Skin of body (tissue), 2 donors: Measurements from ENCODE around the gene SUV39H1. TPM values are rescaled to one million over a fixed set of nuclear protein-coding genes. Genes with fewer than 3 reads are reported as not detected.
"Not testable (repeated sequence)": the region's sequence is repeated elsewhere in the genome, so short reads cannot be mapped to it uniquely, and the experiment has no call there.

Source experiments
- DNase-seq: peaks from one replicate; lab custom pipeline; 2025; lab: John Stamatoyannopoulos, UW
- total RNA-seq: library from RNA; depleted of rRNA; stranded (reverse); fragments of >200 nt; gene quantifications from one replicate; pipeline ENCODE4 v1.2.3, GENCODE V29; 2014

SUV39H1 gene
- total RNA-seq, 1 donor from 2014 or later: 2.2 TPM

GRCh38 chrX:48685416-48685815 is 11.1 kb upstream of the SUV39H1 start:
- no peak for DNase-seq

DNA sequence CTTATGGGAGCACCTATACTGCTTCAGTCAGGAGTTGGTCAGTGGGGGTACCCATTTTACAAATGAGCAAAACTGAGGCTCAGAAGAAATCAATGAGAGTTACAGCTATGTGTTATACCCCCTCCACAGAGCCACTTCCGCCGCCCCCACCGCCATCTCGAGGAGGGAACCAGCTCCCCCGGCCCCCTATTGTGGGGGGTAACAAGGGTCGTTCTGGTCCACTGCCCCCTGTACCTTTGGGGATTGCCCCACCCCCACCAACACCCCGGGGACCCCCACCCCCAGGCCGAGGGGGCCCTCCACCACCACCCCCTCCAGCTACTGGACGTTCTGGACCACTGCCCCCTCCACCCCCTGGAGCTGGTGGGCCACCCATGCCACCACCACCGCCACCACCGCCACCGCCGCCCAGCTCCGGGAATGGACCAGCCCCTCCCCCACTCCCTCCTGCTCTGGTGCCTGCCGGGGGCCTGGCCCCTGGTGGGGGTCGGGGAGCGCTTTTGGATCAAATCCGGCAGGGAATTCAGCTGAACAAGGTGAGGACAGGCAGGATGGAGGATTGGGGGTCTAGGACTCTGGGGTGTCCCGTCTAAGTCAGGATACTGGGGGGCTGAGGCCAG is 7.9 kb upstream of the SUV39H1 start:
- no peak for DNase-seq

GRCh38 chrX:48689208-48689920 is 7.2 kb upstream of the SUV39H1 start:
- DNase-seq: no peak

DNA sequence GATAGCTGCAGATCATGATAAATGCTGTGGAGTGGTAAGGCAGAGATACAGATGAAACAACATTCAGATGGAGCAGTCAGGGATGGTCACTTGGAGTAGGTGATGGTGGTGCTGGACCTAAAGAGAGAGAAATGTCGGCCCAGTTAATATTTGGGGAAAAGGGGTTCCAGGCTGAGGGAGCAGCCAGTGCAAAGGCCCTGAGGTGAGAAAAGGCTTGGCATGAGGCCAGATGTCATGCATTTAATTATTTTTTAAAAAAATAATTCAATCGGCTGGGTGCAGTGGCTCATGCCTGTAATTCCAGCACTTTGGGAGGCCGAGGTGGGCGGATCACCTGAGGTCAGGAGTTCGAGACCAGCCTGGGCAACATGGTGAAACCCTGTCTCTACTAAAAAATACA is 4.8 kb upstream of the SUV39H1 start:
- DNase-seq: not testable (repeated sequence)

DNA sequence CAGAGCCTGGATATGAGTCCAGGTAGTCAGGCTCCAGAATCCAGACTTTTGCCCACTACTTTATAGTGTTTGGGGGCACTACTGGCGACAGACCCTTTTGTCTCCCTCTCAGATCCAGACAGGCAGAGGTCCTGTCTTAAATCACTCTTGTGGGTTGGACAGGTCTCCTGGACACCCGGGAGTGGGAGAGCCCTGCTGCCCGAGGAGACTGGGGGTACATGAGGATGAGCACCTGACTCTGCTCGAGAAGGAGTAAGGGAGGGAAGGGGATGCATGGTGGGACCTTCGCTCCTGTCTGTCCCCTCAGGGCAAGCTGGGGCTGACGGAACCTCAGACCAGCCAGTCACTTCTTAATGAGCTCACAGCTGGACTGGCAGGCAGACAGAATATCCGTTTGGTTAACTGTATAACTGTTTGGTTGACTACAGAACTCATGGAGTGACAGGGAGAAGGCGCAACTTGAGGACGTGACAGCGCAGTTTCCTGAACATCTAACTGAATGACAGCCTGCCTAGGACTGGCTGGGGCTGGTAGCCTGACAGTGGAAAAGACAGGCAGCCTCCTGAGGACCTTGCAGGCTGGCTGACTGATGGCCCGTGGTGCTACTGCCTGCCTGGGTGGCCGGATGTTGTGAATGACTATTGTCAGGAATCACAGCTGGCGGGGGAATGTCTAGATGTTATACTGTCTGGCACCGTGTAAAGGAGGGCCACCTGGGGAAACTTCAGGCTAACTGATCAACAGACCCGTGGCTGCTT is 1.6 kb upstream of the SUV39H1 start:
- no peak for DNase-seq

- DNase-seq: no peak
Observed at GRCh38 chrX:48695534-48695896, 1.0 kb upstream of the SUV39H1 start.

DNA sequence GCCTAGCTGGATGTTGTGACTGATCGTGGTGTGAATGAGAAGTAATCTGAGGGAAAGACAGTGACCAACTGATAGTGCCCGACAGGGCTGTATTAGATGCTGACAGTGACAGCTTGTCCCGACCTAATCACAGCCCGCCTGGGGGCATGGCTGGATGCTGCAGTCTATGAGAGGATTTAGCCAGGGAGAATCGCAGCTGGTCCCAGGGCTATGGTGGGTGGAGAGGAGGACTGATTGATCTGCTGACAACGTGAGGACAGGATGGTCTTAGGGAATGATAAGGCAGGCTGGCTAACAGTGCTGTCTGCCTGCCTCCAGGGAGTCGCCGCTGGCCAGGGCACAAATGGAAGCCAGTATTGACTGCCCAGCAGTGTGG is 621 bp upstream of the SUV39H1 start:
- DNase-seq: no peak

- no peak for DNase-seq
Observed at GRCh38 chrX:48696909-48697727, 584 bp downstream of the SUV39H1 start.

DNA sequence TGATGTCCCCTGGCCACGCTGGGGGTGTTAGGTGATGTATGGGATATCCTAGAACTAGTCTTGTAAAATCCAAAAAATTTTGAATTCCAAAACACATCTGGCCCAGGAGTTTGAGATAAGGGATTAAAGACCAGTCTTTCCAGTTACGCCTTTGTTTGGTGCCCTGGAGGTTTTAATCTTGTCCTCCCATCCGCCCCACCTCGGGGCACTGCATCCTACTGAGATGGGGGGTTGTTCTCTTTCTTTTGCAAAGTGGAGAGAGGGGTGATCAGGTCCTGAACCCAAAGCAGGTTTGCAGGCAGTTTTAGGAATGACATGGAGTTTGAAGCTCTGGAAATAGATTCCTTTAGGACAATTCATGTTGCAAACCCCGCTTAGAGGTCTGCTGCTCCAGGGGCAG is 1.8 kb downstream of the SUV39H1 start:
- no peak for DNase-seq

DNA sequence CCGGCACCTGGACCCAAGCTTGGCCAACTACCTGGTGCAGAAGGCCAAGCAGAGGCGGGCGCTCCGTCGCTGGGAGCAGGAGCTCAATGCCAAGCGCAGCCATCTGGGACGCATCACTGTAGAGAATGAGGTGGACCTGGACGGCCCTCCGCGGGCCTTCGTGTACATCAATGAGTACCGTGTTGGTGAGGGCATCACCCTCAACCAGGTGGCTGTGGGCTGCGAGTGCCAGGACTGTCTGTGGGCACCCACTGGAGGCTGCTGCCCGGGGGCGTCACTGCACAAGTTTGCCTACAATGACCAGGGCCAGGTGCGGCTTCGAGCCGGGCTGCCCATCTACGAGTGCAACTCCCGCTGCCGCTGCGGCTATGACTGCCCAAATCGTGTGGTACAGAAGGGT is 3.7 kb downstream of the SUV39H1 start:
- DNase-seq: no peak

- no peak for DNase-seq
Observed at GRCh38 chrX:48700951-48701653, 4.6 kb downstream of the SUV39H1 start.

DNA sequence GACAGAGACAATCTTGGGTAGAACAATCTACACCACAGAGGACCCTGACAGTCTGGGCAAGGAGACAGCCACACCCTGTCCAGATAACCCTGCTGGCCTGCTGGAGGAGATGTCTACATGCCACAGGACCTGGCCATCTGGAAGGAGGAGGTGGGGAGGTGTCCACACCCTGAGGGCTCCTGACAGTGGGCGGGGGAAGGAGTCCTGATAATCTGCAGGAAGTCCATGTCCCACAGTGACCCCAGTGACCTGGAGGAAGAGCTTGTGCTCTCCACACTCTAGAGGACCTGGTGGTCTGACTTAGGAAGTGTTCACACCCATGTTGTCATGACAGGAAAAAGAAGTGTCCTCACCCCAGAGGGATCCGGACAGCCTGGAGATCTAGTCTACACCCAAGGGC is 5.5 kb downstream of the SUV39H1 start:
- DNase-seq: no peak

GRCh38 chrX:48702716-48703115 is 6.2 kb downstream of the SUV39H1 start:
- DNase-seq: no peak

- no peak for DNase-seq
Observed at GRCh38 chrX:48703228-48703627, 6.7 kb downstream of the SUV39H1 start.

DNA sequence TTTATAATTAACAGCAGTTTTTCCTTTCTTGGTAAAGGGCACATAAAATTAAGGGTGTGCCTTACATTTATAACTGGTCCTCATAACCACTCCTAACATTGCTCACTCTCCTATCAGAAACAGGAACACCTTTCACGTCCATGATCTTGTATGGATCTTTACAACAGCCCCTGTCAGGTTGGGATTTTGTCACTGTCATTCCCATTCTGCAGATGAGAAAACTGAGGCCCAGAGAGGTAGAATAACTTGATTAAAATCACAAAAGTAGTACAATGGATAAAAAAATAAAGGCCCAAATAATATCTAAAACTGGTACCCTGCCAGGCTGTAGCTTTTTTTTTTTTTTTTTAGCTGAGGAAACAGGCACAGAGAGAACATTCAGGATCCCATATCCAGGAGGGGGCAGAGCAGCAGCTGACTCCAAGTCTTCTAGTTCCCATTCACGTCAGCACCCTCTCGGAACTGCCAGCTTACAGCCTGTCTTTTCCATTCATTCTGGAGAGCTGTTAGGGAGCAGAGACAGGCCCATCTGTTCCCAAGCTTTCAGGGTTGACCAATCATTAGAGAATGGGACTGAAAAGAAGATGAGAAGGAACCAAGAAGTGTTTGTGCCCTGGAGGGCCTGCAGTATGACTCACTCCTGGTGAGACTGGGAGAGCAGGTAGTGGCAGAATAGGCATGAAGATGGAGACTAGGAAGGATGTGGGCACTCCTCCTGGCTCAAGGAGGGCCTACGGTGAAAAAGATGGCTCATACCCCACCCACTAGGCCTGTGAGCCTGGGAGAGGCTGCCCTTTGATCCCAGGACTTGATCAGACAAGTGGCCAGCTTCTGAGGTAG is 7.3 kb downstream of the SUV39H1 start:
- DNase-seq: no peak

GRCh38 chrX:48705871-48706270 is 9.3 kb downstream of the SUV39H1 start:
- DNase-seq: no peak

GRCh38 chrX:48709522-48710112 is 13.1 kb downstream of the SUV39H1 start:
- DNase-seq: no peak

- DNase-seq: no peak
Observed at GRCh38 chrX:48711162-48711928, 14.8 kb downstream of the SUV39H1 start.

GRCh38 chrX:48711929-48712505 is 15.5 kb downstream of the SUV39H1 start:
- no peak for DNase-seq
